ENCODE data around the gene NRXN3. TPM values are rescaled to one million over a fixed set of nuclear protein-coding genes. Genes with fewer than 3 reads are reported as not detected.

Gene NRXN3
- total and polyA plus RNA-seq, 2 of the 4 experiments (the other 2 are of a cell fraction) = 4.8 to 25.1 TPM

DNA sequence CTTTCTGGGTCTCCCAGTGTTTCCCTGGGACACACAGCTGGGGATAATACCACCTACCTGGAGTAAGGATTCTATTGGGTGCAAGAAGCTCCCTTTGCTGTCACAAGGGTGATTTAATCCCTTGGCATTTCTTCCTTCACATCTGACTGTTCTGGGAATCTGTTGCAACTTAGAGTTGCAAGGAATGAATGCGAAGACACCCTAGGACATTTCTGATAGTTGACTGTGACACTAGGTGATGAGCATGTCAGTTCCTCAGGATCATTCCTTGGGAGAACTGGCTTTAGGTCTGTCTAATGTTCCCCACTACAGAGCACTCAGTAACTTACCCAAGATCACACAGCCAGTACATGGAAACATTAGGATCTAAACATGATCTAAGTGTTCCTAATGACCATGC is 593.6 kb downstream of the NRXN3 start:
- Histone ChIP-seq H3K18ac (ENCODE audit: low read depth, low read length) (no peak overlapping the region), H4K91ac (ENCODE audit: insufficient read depth, low read depth, low read length) (no peak overlapping the region), H3K9ac (ENCODE audit: low read depth, low read length) (no peak overlapping the region), H3K4me2 (ENCODE audit: low read depth, low read length) (no peak overlapping the region), H3K4ac (ENCODE audit: low read depth, low read length) (no peak overlapping the region), H3K9me1 (ENCODE audit: insufficient read depth, low read length) (no peaks in the 10 kb centered on the region), H3K4me3 (ENCODE audit: insufficient read depth, low read depth, low read length) (no peak overlapping the region), H3K9me3 (ENCODE audit: control insufficient read depth, insufficient read depth, low read length) (peaks cover 1% of the 10 kb centered on the region; the same call in 1 of the 2 replicates), H2BK120ac (ENCODE audit: low read depth, low read length) (no peak overlapping the region), H4K20me1 (ENCODE audit: insufficient read depth, low read length) (no peaks in the 10 kb centered on the region), H2BK5ac (ENCODE audit: low read depth, low read length, poor library complexity, severe bottlenecking) (no peak overlapping the region), H3K14ac (replicated peaks; ENCODE audit: low read depth, low read length) (no peak overlapping the region), H4K8ac (ENCODE audit: low read depth in 2 of 2, low read length in 2 of 2) (no peak overlapping the region), H3K27ac (ENCODE audit: insufficient read depth, low read length) (no peak overlapping the region), H2BK20ac (ENCODE audit: low read depth, low read length) (no peak overlapping the region), H2AK9ac (replicated peaks; ENCODE audit: low read depth, low read length, poor library complexity) (no peak overlapping the region), H3K79me1 (ENCODE audit: low read depth in 1 of 2, low read length in 2 of 2) (no peaks in the 10 kb centered on the region), H3K27me3 (ENCODE audit: control insufficient read depth, insufficient read depth, low read length) (no peaks in the 10 kb centered on the region), H2BK15ac (ENCODE audit: low read depth, low read length) (no peak overlapping the region), H3K23ac (ENCODE audit: low read depth, low read length) (no peak overlapping the region), H4K5ac (ENCODE audit: low read depth, low read length) (no peak overlapping the region), H3K56ac (ENCODE audit: extremely low read depth, insufficient read depth, low read length) (no peak overlapping the region), H2AFZ (replicated peaks; ENCODE audit: low read length, poor library complexity) (no peak overlapping the region), H3K36me3 (ENCODE audit: control insufficient read depth, insufficient read depth, low read length) (no peaks in the 10 kb centered on the region), H2AK5ac (ENCODE audit: low read depth, low read length) (no peak overlapping the region), H3K4me1 (ENCODE audit: control insufficient read depth, insufficient read depth, low read length) (no peaks in the 10 kb centered on the region)
- no CpG with 5 or more reads among the region's 1 CpG for WGBS, 2 experiments (ENCODE audit: extremely low coverage in 2 of 2, insufficient read length in 1 of 2)
- CTCF ChIA-PET = no interaction called here
- BruUV-seq (replicated peaks) = no TSS peak
- dilution Hi-C loops (cut with HindIII; ENCODE audit: low sequenced_read_pairs, unreplicated experiment) = no loop called here
- DNase-seq (no peak), ATAC-seq (ENCODE audit: low read depth) (no peak)
- intact Hi-C loops (cut with micrococcal nuclease) = no loop called here
- in situ Hi-C loops (cut with MboI; ENCODE audit: low sequenced_read_pairs) = no loop called here
- no peak for TF ChIP-seq RCOR1 (IDR thresholded peaks at IDR 0.05; ENCODE audit: insufficient replicate concordance, low read length)
- TF ChIP-seq SMC3 (IDR thresholded peaks at IDR 0.05; ENCODE audit: low read depth, low read length) = no peak
- no peak for TF ChIP-seq NFE2L2 (IDR thresholded peaks at IDR 0.05; ENCODE audit: low read depth, low read length)
- TF ChIP-seq MAZ (IDR thresholded peaks at IDR 0.05; ENCODE audit: borderline replicate concordance, low read depth, low read length) = no peak
- no peak for TF ChIP-seq MXI1 (IDR thresholded peaks at IDR 0.05; ENCODE audit: borderline replicate concordance, low read depth, low read length)
- TF ChIP-seq RFX5 (IDR thresholded peaks at IDR 0.05; ENCODE audit: low read depth, low read length) = no peak
- no peak for TF ChIP-seq POLR2A (IDR thresholded peaks at IDR 0.05; ENCODE audit: low read depth, low read length)
- TF ChIP-seq MAFK (IDR thresholded peaks at IDR 0.05; ENCODE audit: low read depth, low read length) = no peak
- no peak for TF ChIP-seq BHLHE40 (IDR thresholded peaks at IDR 0.05; ENCODE audit: low read depth, low read length)
- TF ChIP-seq CHD1 (IDR thresholded peaks at IDR 0.05; ENCODE audit: low read depth, low read length) = no peak
- TF ChIP-seq, protein P1, sequence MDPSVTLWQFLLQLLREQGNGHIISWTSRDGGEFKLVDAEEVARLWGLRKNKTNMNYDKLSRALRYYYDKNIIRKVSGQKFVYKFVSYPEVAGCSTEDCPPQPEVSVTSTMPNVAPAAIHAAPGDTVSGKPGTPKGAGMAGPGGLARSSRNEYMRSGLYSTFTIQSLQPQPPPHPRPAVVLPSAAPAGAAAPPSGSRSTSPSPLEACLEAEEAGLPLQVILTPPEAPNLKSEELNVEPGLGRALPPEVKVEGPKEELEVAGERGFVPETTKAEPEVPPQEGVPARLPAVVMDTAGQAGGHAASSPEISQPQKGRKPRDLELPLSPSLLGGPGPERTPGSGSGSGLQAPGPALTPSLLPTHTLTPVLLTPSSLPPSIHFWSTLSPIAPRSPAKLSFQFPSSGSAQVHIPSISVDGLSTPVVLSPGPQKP (IDR thresholded peaks at IDR 0.05; ENCODE audit: borderline replicate concordance, low read depth, low read length) = no peak
- no peak for TF ChIP-seq CEBPB (IDR thresholded peaks at IDR 0.05; ENCODE audit: low read depth, low read length)
- TF ChIP-seq, protein P2, sequence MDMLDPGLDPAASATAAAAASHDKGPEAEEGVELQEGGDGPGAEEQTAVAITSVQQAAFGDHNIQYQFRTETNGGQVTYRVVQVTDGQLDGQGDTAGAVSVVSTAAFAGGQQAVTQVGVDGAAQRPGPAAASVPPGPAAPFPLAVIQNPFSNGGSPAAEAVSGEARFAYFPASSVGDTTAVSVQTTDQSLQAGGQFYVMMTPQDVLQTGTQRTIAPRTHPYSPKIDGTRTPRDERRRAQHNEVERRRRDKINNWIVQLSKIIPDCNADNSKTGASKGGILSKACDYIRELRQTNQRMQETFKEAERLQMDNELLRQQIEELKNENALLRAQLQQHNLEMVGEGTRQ (IDR thresholded peaks at IDR 0.05; ENCODE audit: low read depth, low read length) = no peak
- no peak for TF ChIP-seq RAD21 (IDR thresholded peaks at IDR 0.05; ENCODE audit: low read length)
- TF ChIP-seq, protein P3, sequence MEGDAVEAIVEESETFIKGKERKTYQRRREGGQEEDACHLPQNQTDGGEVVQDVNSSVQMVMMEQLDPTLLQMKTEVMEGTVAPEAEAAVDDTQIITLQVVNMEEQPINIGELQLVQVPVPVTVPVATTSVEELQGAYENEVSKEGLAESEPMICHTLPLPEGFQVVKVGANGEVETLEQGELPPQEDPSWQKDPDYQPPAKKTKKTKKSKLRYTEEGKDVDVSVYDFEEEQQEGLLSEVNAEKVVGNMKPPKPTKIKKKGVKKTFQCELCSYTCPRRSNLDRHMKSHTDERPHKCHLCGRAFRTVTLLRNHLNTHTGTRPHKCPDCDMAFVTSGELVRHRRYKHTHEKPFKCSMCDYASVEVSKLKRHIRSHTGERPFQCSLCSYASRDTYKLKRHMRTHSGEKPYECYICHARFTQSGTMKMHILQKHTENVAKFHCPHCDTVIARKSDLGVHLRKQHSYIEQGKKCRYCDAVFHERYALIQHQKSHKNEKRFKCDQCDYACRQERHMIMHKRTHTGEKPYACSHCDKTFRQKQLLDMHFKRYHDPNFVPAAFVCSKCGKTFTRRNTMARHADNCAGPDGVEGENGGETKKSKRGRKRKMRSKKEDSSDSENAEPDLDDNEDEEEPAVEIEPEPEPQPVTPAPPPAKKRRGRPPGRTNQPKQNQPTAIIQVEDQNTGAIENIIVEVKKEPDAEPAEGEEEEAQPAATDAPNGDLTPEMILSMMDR (conservative IDR thresholded peaks at IDR 0.05; ENCODE audit: low read depth, low read length) = no peak
- no peak for TF ChIP-seq FOS (IDR thresholded peaks at IDR 0.05; ENCODE audit: low read depth, low read length)
- POLR2A ChIA-PET (ENCODE audit: unreplicated experiment) = no interaction called here

Data from IMR-90 (cell line).